IPS-18c (cell line): ENCODE results near the gene MOB3C.
A peak's percentile ranks its signal among the peaks of the same experiment; 100 is the strongest.
"Not testable (repeated sequence)": the region's sequence is repeated elsewhere in the genome, so short reads cannot be mapped to it uniquely, and the experiment has no call there.

Source experiments
- H3K4me3 ChIP-seq: 2 replicates; pipeline ENCODE4 v1.7.0; 2013; ENCODE audit warnings: low read depth, mild to moderate bottlenecking, low read length, moderate library complexity; ENCODE audit not compliant: insufficient read depth
- H3K9me3 ChIP-seq: one replicate; pipeline ENCODE4 v1.6.1; 2013; ENCODE audit warnings: mild to moderate bottlenecking, low read length, moderate library complexity; ENCODE audit not compliant: control insufficient read depth, insufficient read depth

MOB3C gene

DNA sequence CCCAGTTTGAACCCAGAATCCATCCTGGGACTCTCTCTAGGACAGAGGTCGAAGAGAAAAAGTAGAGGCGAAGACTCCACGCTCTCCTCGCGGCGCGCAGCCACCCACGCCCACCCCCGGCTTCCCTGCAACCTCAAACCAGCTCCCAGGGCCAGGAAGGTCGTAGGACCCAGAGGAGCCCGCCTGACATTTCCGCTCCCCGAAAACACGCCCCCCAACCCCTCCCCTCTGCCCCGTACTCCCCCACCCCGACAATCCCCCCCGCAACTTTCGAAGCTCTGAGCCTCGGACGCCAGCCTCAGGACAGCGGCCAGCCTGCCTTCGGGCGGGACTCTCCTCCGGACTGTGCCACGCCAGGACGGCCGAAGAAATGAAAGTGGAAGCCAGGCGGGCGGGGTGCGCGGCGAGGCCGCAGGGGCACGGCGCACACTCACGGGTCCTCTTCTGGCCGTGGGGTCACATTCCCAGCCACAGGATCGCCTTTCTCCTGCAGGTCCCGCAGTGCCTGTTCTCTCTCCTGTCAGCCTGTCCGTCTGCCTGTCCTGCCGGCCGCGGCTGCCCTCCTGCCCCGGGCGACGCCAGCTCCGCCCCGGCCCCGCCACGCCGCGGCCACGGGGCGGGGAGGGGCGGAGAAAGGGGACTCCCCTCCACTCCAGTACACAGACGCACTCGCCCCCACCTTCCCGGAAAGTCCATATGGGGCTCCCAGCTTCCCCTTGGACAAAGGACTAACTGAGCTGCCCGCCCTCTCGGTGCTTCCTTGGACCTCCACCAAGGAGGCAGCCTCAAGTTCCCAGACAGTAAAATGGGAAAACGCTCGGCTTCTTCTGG, at the start of gene MOB3C:
MOB3C (minus strand) TSS at position 535 of the 831 bp plus-strand sequence. CDS start 3,490 bp downstream, outside the sequence.
- Histone ChIP-seq H3K9me3 (no peaks in the 10 kb centered on the region), H3K4me3 (peak within 1 kb of the TSS; percentile 71)

DNA sequence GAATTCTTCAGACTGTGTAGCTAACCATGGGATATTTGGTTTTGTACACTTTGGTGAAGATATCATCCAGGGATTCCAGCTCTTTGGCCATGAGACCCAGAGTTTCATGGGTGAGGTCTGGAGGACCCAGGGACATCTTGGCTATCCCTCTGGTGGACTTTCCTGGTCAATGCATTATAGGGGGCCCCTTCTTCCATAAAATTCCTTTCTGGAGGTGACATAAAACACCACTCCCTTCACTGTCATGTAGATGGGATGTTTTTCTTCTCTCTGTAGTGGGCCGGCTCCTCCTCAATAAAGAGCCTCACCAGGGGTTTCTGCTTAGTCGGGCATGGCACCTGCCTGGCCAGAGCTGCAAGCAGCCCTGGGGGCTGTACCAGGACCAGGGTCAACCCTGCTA, 49.4 kb upstream of the MOB3C start:
- H3K9me3 ChIP-seq: peaks cover 2% of the 10 kb centered on the region
- no peak overlapping the region for H3K4me3 ChIP-seq

DNA sequence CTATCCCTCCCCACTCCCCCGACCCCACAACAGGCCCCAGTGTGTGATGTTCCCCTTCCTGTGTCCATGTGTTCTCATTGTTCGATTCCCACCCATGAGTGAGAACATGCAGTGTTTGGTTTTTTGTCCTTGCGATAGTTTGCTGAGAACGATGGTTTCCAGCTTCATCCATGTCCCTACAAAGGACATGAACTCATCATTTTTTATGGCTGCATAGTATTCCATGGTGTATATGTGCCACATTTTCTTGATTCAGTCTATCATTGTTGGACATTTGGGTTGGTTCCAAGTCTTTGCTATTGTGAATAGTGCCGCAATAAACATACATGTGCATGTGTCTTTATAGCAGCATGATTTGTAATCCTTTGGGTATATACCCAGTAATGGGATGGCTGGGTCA, 46.3 kb upstream of the MOB3C start:
- H3K9me3 ChIP-seq, H3K4me3 ChIP-seq: not testable (repeated sequence)

DNA sequence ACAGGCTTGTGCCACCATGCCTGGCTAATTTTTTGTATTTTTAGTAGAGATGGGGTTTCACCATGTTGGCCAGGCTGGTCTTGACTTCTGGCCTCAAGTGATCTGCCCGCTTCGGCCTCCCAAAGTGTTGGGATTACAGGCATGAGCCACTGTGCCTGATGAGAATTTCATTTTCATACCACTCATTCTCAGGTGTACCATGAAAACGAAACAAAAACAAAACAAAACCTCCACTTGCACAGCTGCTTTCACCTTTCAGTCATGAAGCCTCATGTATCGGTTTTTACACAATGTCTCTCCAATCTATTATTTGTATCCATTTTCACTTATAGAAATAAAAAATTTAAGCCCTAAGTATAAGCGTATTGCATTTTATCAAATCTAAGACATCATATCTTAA, 43.5 kb upstream of the MOB3C start:
- not testable (repeated sequence) for H3K4me3 ChIP-seq, H3K9me3 ChIP-seq

DNA sequence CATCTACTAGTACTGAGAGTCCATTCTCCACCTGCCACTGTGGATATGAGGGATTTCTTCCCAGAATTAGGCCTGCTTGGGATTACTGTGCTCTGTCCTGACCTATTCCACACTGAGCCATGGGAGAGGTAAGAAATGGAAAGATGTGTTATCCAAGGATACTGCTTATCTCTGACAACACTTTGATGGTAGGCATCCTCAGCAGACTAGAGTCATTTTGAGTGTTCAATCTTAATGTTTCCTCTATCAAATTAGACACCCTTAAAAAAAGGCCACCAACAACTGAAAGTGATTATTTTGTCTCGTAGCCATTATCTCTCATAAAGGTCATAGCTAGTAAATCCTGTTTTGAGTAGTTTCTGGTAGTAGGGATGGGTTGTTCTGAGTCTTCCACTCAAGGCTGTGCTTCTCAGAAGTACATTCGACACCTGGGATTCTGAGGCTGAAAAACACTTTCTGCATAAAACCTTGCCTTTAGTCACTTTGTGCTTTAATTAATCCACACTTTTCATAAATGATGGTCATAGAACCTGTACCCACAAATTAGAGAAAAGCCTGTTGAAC, 42.8 kb upstream of the MOB3C start:
- peaks cover 2% of the 10 kb centered on the region for H3K9me3 ChIP-seq
- H3K4me3 ChIP-seq: no peak overlapping the region

DNA sequence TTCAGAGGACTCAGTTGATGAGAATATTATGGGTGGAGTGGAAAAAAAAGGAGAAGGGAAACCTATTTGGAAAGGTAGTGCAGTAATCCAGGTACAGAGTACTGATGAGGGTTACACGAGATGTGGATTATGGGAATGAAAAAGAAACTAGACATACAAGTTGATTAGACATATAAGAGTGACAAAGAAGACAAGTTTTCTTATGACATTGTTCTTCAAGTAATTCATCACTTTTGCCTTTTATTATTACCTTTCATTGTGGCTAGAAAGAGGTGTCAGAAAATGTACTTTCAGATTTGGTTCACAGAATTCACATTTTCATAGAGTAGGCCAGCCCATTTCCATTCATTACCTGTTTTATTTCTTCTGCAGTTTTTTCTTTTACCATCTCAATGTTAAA, 41.2 kb upstream of the MOB3C start:
- no peak overlapping the region for H3K4me3 ChIP-seq

DNA sequence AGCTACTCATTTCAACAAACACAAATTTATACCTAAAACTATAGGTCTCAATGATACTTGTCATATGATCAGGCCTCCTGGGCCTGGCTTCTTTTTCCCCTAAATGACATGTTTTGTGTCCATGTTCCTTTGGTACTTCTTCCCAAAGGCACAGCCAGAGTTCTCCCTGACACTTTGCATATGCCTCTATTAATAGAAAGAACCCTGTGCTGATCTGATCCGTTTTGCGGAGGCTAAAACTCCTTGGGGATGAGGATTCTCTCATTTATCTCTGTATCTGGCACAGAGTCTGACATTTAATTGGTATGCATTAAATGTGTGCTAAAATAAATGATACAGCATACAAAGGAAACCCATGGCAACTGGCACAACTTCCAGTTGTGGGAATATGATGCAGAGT, 40.0 kb upstream of the MOB3C start:
- H3K4me3 ChIP-seq: no peak overlapping the region
- H3K9me3 ChIP-seq: no peaks in the 10 kb centered on the region

More for the DNA sequence above, 41.2 kb upstream of the MOB3C start:
- no peaks in the 10 kb centered on the region for H3K9me3 ChIP-seq

DNA sequence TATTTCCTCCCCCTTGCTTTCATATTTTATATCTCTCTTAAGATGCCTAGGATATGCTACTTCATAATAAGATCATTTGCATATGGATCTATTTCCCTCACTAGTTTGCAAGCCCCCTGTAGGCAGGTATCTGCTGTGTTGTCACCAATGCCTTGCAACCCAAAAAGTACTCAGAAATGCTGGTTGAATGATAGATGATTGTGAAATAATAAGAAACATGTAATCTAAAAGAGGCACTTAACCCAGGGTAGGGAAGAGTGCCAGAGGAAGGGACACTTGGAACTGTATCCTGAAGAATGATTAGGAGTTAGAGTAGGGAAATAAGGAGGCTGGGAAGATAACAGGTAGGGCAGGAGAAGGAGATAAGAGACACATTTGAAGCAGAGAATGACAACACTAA, 39.2 kb upstream of the MOB3C start:
- no peak overlapping the region for H3K4me3 ChIP-seq

DNA sequence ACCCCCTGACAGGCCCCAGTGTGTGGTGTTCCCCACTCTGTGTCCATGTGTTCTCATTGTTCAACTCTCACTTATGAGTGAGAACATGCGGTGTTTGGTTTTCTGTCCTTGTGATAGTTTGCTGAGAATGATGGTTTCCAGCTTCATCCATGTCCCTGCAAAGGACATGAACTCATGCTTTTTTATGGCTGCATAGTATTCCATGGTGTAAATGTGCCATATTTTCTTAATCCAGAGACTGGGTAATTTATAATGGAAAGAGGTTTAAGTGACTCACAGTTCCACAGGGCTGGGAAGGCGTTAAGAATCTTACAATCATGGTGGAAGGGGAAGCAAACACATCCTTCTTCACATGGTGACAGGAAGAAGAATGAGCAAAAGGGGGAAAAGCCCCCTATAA, 38.1 kb upstream of the MOB3C start:
- not testable (repeated sequence) for H3K9me3 ChIP-seq, H3K4me3 ChIP-seq

More for the DNA sequence above, 39.2 kb upstream of the MOB3C start:
- no peaks in the 10 kb centered on the region for H3K9me3 ChIP-seq

DNA sequence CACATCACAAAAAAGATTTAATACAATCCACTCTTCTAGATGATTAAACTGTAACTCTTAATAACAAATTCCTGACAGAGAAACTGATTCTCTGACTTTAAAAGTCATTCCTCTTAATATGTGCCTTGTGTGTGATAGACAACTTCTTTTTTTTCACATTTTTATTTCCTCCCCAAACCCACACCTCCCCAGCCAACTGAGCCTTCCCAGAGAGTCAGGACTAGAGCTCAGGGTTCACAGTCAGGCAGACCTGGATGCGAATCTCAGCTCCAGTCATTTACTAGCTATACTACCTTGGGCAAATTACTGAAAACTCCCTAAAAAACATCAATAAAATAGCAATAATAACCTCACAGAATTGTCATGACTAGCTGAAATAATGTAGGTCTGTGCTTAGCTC, 37.4 kb upstream of the MOB3C start:
- Histone ChIP-seq H3K4me3 (no peak overlapping the region), H3K9me3 (no peaks in the 10 kb centered on the region)

DNA sequence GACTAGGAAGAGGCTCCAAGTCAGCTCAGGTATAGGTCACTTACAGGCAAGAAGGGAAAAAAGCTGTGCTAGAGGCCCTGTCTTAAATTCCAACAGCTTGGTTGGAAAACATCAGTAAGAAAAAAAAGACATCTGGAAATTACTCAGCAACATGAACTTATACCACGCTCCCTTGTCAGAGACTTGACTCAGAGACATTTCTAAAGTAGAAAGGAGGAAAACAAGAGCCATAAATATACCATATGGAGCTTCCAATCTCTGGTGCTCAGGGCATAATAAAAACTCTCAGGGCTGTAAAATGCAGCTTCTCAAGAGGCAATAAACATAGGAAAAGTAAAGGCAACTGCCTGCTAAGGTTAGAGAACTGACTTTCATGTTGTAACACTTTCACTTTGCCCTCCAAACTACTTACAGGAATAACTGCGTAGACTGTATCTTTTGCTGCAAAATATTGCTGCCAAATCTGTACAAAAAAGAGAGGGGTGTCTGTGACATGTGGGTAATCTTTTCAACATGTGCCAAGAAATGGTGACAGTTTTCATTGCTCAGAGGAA, 36.9 kb upstream of the MOB3C start:
- H3K4me3 ChIP-seq: no peak overlapping the region
- no peaks in the 10 kb centered on the region for H3K9me3 ChIP-seq

DNA sequence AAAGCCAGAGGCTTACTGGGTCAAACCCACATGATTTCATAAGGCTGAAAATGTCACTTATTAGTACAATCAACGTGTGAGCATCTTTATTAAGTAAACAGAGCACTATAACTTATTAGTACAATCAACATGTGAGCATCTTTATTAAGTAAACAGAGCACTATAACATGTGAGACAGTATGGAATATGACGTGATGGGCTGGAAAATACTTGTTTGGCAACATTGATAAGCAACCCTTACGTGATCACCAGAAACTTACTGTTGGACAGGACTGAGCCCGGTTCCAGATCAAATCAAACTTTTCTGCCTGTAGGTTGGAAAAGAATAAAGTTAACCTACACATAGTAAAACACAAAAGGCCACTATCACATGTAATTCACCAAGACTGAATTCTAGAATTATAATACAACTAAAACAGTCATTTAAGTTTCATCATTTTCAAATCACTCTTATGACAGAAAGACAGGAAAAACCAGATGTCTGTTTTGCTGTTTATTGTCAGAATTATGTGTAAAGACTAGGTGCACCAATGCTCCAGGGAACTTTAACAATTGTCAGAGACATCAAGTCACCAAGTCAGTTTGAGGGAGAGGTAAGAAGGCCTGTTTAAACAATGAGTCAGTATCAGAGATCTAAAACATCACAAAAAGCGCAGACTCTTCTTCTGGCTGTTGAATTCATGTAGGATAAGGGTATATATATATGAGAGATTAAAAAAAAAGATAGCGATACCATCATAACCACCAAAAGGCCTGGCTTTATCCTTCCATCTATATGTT, 35.9 kb upstream of the MOB3C start:
- Histone ChIP-seq H3K4me3 (no peak overlapping the region), H3K9me3 (no peaks in the 10 kb centered on the region)

DNA sequence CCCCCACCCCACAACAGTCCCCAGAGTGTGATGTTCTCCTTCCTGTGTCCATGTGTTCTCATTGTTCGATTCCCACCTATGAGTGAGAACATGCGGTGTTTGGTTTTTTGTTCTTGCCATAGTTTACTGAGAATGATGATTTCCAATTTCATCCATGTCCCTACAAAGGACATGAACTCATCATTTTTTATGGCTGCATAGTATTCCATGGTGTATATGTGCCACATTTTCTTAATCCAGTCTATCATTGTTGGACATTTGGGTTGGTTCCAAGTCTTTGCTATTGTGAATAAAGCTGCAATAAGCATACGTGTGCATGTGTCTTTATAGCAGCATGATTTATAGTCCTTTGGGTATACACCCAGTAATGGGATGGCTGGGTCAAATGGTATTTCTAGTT, 34.5 kb upstream of the MOB3C start:
- H3K9me3 ChIP-seq, H3K4me3 ChIP-seq: not testable (repeated sequence)

DNA sequence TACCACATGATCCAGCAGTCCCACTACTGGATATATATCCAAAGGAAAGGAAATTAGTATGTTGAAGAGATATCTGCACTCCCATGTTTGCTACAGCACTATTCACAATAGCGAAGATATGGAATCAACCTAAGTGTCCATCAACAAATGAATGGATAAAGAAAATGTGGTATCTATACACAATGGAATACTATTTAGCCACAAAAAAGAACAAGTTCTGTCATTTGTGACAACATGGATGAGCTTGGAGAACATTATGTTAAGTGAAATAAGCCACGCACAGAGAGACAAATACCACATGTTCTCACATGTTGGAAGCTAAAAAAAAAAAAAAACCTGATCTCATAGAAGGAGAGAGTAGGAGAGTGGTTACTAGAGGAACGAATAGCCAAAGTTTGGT, 33.9 kb upstream of the MOB3C start:
- Histone ChIP-seq H3K4me3 (no peak overlapping the region), H3K9me3 (no peaks in the 10 kb centered on the region)

DNA sequence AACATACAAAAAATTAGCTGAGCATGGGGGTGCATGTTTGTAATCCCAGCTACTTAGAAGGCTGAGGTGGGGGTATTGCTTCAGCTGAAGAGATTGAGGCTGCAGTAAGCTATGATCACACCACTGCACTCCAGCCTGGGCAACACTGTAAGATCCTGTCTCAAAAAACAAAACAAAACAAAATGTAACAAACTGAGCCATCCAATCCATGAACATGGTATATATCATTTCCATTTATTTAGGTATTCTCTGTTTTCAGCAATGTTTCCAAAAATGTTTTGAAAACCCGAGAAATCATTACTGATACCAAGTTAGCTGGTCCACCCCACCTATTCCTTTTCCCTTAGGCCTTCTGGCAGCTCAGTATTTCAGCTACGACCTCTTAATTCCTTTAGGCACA, 33.2 kb upstream of the MOB3C start:
- H3K9me3 ChIP-seq: no peaks in the 10 kb centered on the region
- H3K4me3 ChIP-seq: no peak overlapping the region

DNA sequence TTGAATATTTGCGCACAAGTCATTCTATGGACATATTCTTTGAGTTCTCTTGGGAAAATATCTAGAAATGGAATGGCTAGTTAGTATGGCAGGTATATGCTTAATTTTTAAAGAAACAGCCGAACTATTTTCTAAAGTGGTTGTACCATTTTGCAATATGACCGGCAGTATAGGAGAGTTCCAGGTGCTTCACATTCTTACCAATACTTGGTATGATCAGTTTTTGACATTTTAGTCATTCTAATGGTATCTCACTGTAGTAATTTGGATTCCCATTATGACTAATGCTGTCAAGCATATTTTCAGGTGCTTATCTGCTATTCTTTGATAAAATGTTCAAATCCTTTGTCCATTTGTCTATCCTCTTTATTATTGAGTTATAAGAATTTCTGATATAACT, 31.0 kb upstream of the MOB3C start:
- H3K4me3 ChIP-seq: no peak overlapping the region
- H3K9me3 ChIP-seq: no peaks in the 10 kb centered on the region

DNA sequence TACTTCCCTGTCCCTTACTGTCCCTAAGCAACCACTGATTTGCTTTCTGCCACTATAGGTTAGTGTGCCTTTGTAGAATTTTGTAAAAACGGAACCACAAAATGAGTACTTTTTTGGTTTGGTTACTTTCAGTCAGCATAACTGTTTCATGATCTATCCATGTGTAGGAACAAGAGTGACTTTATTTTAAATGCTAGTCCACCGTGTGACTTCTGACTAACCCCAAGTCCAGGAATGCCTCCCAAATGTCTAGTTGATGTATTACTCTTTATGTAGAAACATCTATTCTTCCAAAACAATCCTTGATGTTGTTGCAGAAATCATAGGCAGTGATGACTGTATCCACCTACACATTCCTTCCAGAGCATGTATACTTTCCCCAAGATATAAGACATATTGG, 30.2 kb upstream of the MOB3C start:
- Histone ChIP-seq H3K9me3 (no peaks in the 10 kb centered on the region), H3K4me3 (no peak overlapping the region)

DNA sequence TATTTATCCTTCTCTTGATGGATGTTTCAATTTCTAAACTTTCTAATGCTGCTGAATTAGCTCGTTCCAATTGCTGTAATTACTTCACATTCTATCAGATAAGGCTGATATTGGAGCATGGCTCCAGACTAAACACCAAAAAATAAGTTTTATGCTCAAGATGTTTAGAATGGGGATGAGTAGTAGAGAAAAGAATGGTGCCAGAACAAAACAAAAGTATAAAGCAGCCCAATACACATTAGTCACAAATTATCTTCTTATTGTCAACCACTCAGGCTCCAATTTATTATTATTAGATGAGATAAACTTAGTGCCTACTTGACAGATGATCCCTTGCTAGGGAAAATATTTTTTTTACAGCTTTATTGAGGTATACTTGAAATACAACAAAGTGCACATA, 29.7 kb upstream of the MOB3C start:
- Histone ChIP-seq H3K9me3 (no peaks in the 10 kb centered on the region), H3K4me3 (no peak overlapping the region)
